VCaP (cell line): ENCODE data around the gene FOXD1.
"Not testable (repeated sequence)": the region's sequence is repeated elsewhere in the genome, so short reads cannot be mapped to it uniquely, and the experiment has no call there.

Source experiments
- H3K27ac ChIP-seq: fragments of 450-650 bp; 2 replicates; pipeline ENCODE4 v1.5.1; 2017
- CTCF ChIP-seq: fragments of 450-650 bp; conservative IDR thresholded peaks from 2 replicates; pipeline ENCODE4 v1.5.1; 2017; ENCODE audit warnings: mild to moderate bottlenecking, moderate library complexity

The FOXD1 gene

GRCh38 chr5:73418244-73418691 lies 30.3 kb downstream of the FOXD1 start:
- TF ChIP-seq CTCF: no peak
- peak overlapping the region; percentile 87 for H3K27ac ChIP-seq

GRCh38 chr5:73417303-73418034 lies 31.1 kb downstream of the FOXD1 start:
- no peak for TF ChIP-seq CTCF
- H3K27ac ChIP-seq: peak overlapping the region; percentile 87

GRCh38 chr5:73415617-73416016 lies 33.0 kb downstream of the FOXD1 start:
- no peak for TF ChIP-seq CTCF
- H3K27ac ChIP-seq: no peak overlapping the region

- no peak overlapping the region for H3K27ac ChIP-seq
- no peak for TF ChIP-seq CTCF
Measured at GRCh38 chr5:73415171-73415570, 33.4 kb downstream of the FOXD1 start.

GRCh38 chr5:73412597-73412988 lies 36.0 kb downstream of the FOXD1 start:
- no peak for TF ChIP-seq CTCF
- no peak overlapping the region for H3K27ac ChIP-seq

GRCh38 chr5:73411936-73412596 lies 36.5 kb downstream of the FOXD1 start:
- no peak for TF ChIP-seq CTCF
- H3K27ac ChIP-seq: no peak overlapping the region

- H3K27ac ChIP-seq: not testable (repeated sequence)
Measured at GRCh38 chr5:73409927-73410326, 38.6 kb downstream of the FOXD1 start.

GRCh38 chr5:73405691-73406090 lies 42.9 kb downstream of the FOXD1 start:
- H3K27ac ChIP-seq: no peak overlapping the region
- TF ChIP-seq CTCF: no peak
